ENCODE data around the gene THADA.
A peak's percentile ranks its signal among the peaks of the same experiment; 100 is the strongest.

THADA gene

GRCh38 chr2:43576981-43577892 is 18.6 kb downstream of the THADA start:
- DNase-seq (ENCODE audit: extremely low spot score), result peak; percentile 41

GRCh38 chr2:43572244-43572643 is 23.6 kb downstream of the THADA start:
- TF ChIP-seq ARNT (IDR thresholded peaks at IDR 0.05), result no peak
- no peak for TF ChIP-seq BHLHE40 (IDR thresholded peaks at IDR 0.05; ENCODE audit: borderline replicate concordance)
- TF ChIP-seq LEF1 (IDR thresholded peaks at IDR 0.05; ENCODE audit: borderline replicate concordance), result no peak
- TF ChIP-seq FOXM1 (IDR thresholded peaks at IDR 0.05; ENCODE audit: borderline replicate concordance), result no peak
- TF ChIP-seq TARDBP (IDR thresholded peaks at IDR 0.05), result no peak
- TF ChIP-seq ZNF384 (IDR thresholded peaks at IDR 0.05), result no peak
- no peak for TF ChIP-seq PKNOX1 (IDR thresholded peaks at IDR 0.05)
- no peak for TF ChIP-seq HDGF (IDR thresholded peaks at IDR 0.05; ENCODE audit: borderline replicate concordance)
- no peak for TF ChIP-seq ELF4 (IDR thresholded peaks at IDR 0.05)
- TF ChIP-seq FOXK2 (IDR thresholded peaks at IDR 0.05), result no peak
- TF ChIP-seq CTBP1 (IDR thresholded peaks at IDR 0.05; ENCODE audit: borderline replicate concordance), result no peak
- no peak for TF ChIP-seq L3MBTL2 (conservative IDR thresholded peaks at IDR 0.05)
- TF ChIP-seq SUZ12 (IDR thresholded peaks at IDR 0.05), result no peak
- no peak for TF ChIP-seq SP1 (IDR thresholded peaks at IDR 0.05)
- TF ChIP-seq NFRKB (IDR thresholded peaks at IDR 0.05), result no peak
- TF ChIP-seq FOXA1 (IDR thresholded peaks at IDR 0.05), result no peak
- ChIA-PET CTCF (no interaction called here), POLR2A (no interaction called here)
- DNase-seq (ENCODE audit: extremely low spot score), result no peak

More at GRCh38 chr2:43576981-43577892, 18.6 kb downstream of the THADA start:
- CTCF ChIA-PET, result interaction anchor here (0.6 to 1.3 kb wide), 14 partner anchors 10 to 893 kb away, joined by 3 to 8 read pairs (median 4); no protein-coding TSS in a partner anchor
- TF ChIP-seq FOXK2 (IDR thresholded peaks at IDR 0.05) (no peak), ZNF384 (IDR thresholded peaks at IDR 0.05) (peak; percentile 91), FOXM1 (IDR thresholded peaks at IDR 0.05; ENCODE audit: borderline replicate concordance) (no peak), PKNOX1 (IDR thresholded peaks at IDR 0.05) (no peak)
- POLR2A ChIA-PET, result interaction anchor here (1.8 kb wide), 1 partner anchor 19 kb away, joined by 12 read pairs; the partner anchor contains the start of gene THADA

- no peak for TF ChIP-seq ZNF384 (IDR thresholded peaks at IDR 0.05)
- TF ChIP-seq SUZ12 (IDR thresholded peaks at IDR 0.05), result no peak
- no peak for TF ChIP-seq FOXK2 (IDR thresholded peaks at IDR 0.05)
- TF ChIP-seq FOXM1 (IDR thresholded peaks at IDR 0.05; ENCODE audit: borderline replicate concordance), result no peak
- TF ChIP-seq NFRKB (IDR thresholded peaks at IDR 0.05), result no peak
- TF ChIP-seq L3MBTL2 (conservative IDR thresholded peaks at IDR 0.05), result no peak
- TF ChIP-seq HDGF (IDR thresholded peaks at IDR 0.05; ENCODE audit: borderline replicate concordance), result no peak
- DNase-seq (ENCODE audit: extremely low spot score), result no peak
- CTCF ChIA-PET, result interaction anchor here (0.8 to 1.4 kb wide), 3 partner anchors 8 to 400 kb away, joined by 3 to 5 read pairs (median 4); no protein-coding TSS in a partner anchor
- POLR2A ChIA-PET, result interaction anchor here (1.3 kb wide), 1 partner anchor 26 kb away, joined by 4 read pairs; the partner anchor contains the start of gene THADA
These were observed 25.9 kb downstream of the THADA start for GRCh38 chr2:43569921-43570320.

GRCh38 chr2:43568228-43568627 is 27.6 kb downstream of the THADA start:
- no peak for DNase-seq (ENCODE audit: extremely low spot score)
- ChIA-PET CTCF (interaction anchor here (1.3 kb wide), 1 partner anchor 9 kb away, joined by 4 read pairs; no protein-coding TSS in a partner anchor), POLR2A (no interaction called here)
- no peak for TF ChIP-seq TARDBP (IDR thresholded peaks at IDR 0.05)
- no peak for TF ChIP-seq SP1 (IDR thresholded peaks at IDR 0.05)
- no peak for TF ChIP-seq HDGF (IDR thresholded peaks at IDR 0.05; ENCODE audit: borderline replicate concordance)
- no peak for TF ChIP-seq SUZ12 (IDR thresholded peaks at IDR 0.05)
- TF ChIP-seq L3MBTL2 (conservative IDR thresholded peaks at IDR 0.05), result no peak

GRCh38 chr2:43566461-43566729 is 29.4 kb downstream of the THADA start:
- no peak for DNase-seq (ENCODE audit: extremely low spot score)
- ChIA-PET CTCF (no interaction called here), POLR2A (interaction anchor here (1.1 kb wide), 1 partner anchor 29 kb away, joined by 4 read pairs; the partner anchor contains the start of gene THADA)
- no peak for TF ChIP-seq NFRKB (IDR thresholded peaks at IDR 0.05)
- no peak for TF ChIP-seq LEF1 (IDR thresholded peaks at IDR 0.05; ENCODE audit: borderline replicate concordance)
- TF ChIP-seq L3MBTL2 (conservative IDR thresholded peaks at IDR 0.05), result no peak
- TF ChIP-seq BHLHE40 (IDR thresholded peaks at IDR 0.05; ENCODE audit: borderline replicate concordance), result no peak
- no peak for TF ChIP-seq PKNOX1 (IDR thresholded peaks at IDR 0.05)
- TF ChIP-seq HDGF (IDR thresholded peaks at IDR 0.05; ENCODE audit: borderline replicate concordance), result no peak
- TF ChIP-seq ARNT (IDR thresholded peaks at IDR 0.05), result no peak

- ChIA-PET CTCF (no interaction called here), POLR2A (no interaction called here)
- DNase-seq (ENCODE audit: extremely low spot score), result no peak
- TF ChIP-seq FOXM1 (IDR thresholded peaks at IDR 0.05; ENCODE audit: borderline replicate concordance), result no peak
- no peak for TF ChIP-seq L3MBTL2 (conservative IDR thresholded peaks at IDR 0.05)
- TF ChIP-seq CTBP1 (IDR thresholded peaks at IDR 0.05; ENCODE audit: borderline replicate concordance), result no peak
- TF ChIP-seq FOXK2 (IDR thresholded peaks at IDR 0.05), result no peak
- TF ChIP-seq TARDBP (IDR thresholded peaks at IDR 0.05), result no peak
- no peak for TF ChIP-seq SUZ12 (IDR thresholded peaks at IDR 0.05)
- TF ChIP-seq ELF4 (IDR thresholded peaks at IDR 0.05), result no peak
- no peak for TF ChIP-seq HDGF (IDR thresholded peaks at IDR 0.05; ENCODE audit: borderline replicate concordance)
These were observed 32.2 kb downstream of the THADA start for GRCh38 chr2:43563679-43564078.
